ENCODE measurements around the gene UNC13C.

The UNC13C gene

DNA sequence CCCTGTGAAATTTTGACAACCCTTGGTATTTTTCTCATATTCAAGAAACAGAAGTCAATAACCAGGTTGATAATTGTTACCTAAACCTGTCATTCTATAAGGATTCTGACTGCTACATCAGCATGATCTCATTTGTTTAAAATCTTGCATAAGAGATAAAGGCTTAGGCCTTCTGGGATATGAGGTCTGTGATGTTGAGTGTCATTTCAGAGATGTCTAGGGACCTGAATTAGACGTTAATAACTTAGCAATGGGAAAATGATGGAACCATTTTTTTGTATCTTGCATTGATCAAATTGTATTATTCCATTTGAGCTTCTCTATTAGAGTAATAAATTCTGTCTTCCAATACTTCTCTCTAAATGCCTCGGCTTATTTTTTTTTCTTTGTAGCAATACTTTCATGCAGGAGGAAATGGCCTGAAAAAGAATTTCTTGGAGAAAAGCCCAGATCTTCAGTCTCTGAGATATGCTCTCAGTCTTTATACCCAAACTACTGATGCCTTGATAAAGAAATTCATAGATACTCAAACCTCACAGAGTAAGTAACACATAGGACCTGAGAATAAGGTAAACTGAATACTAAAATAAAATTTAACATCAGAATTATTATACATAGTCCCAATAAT, 589.3 kb downstream of the UNC13C start:
- no peak for DNase-seq (ENCODE audit: low read depth in 2 of 2)

DNA sequence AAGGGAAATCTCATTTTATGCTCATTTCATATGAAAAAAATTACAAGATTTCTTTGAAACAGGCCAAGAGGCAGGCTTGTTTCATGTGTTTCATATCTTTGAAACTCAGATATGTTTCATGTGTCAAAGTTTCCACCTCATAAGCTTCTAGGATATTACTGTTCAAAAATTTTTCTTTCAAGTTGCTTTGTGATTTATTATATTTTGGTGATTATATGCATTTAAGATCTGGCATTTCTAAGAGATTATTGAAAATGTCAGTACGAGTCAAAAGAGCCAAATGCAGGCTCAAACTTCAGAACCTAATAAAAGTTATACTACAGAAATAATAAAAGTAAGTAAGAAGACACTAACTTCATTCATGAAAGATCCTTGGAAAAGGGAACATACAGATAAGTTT, 590.1 kb downstream of the UNC13C start:
- no peak for DNase-seq (ENCODE audit: low read depth in 2 of 2)

DNA sequence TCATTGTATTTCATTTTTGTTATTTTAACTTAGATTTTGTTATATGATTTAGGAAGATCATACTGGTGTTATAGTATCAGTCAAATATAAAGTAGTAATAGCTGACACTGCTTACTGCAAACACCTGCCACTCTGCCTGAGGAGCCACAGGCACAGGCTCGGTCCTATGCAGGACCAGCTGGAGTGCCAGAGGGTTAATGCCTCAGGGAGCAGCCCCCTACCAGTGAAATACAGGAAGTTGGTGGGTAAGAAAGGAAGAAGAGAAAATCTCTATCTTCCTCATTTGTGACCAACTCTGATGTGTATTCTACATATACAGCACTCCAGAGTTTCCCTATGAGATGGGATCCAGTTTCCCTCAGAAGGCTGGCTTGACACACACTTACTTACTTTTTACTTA, 593.3 kb downstream of the UNC13C start:
- no peak for DNase-seq (ENCODE audit: low read depth in 2 of 2)

DNA sequence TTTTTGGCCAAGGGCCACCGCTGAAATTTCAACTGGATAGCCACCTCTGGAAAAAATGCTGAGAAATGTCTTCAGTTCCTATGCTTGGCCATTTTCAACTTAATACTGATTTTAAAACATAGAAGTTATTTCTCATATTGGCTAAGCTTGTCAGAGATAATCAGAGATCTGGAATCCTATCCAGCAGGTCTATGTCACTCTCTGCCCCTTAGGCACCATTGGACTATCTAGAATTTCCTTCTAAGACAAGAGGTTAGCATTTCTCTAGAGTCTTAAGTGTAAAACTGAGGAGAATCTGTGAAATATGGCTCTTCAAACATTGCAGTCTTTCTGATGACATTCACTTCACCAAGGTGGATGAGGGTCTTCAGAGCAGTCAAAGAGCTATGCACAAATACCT, 597.3 kb downstream of the UNC13C start:
- no peak for DNase-seq (ENCODE audit: low read depth in 2 of 2)

DNA sequence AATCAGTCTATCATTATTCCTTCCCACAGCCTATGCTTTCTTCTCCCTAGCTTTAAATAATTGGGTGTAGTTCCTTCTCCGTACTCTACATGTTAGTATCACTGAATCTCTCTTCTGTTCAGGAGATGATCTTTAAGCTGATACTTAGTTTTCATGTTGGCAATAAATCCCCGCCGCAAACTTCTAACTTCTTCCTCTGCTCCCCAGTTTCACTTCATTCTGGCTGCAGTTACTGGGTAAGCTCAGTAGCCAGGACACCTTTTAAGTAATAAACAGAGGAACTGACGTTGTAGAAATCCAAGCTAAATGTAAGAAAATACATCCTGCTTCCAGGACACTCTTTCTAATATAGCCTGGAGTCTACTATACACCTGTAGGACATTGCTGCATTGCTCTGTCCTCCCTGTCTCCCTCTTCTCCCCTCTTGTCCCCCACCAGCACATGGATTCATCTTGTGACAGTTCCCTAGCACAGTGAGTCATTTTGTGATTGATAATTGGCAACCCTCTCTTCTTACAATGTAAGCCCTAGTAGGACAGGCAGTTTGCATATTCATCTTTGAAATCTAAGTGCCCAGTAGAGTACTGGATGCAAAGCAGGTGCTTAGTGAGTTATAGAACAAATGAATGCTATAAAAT, 598.2 kb downstream of the UNC13C start:
- DNase-seq (ENCODE audit: low read depth in 2 of 2), result no peak

DNA sequence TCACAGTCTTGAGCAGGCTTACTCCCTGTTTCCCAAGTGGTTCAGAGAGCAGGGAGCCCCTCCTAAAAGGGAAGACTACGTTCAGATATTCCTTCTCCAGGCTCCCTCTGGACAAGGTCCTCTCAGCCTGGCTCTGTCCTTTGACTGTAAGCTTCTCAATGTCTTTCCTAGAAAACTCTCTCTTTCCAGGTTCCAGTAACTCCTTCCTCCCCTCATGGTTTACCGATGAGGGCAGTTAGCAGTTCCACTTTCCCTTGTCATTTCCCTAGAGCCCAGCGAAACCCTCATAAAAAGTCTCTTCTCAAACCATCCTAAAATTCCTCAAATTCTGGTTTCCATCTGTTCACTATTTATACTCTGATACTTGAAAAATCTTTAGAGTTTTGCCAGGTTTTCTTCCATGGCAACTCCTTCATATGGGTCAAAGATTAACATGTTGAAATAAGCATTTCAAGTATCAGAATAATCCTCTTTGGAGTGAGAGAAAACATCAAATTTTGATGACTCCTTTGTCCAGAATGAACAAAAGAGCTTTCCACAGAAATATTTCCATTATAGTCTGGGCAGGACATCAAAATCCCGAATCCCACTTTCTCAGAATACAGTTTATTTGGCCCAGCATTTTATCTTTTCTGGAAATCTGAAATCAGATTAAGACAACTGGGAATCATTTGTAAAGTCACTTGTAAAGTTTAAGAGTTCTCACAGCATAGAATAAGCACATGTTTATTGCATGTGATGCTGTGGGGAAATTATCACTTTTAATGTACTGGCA, 599.4 kb downstream of the UNC13C start:
- DNase-seq (ENCODE audit: low read depth in 2 of 2), result no peak

DNA sequence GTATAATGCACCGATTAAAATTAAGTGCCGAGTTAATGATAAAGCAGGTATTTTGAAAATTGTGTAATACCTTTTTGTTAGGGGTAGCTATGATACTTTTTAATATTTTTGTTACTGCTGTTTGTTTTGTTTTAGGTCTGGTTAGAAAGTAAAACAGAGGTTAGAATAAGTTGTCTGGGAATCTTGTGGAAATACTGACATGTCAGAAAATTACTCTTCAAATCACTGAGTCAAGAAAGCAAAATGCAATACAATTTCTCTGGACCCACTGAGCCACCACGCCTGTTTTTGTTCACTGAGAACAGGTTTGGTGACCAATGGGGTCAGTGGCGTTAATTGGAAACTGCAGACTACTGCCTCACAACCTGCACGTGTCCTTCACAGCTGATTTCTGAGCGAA, 601.6 kb downstream of the UNC13C start:
- DNase-seq (ENCODE audit: low read depth in 2 of 2), result no peak

DNA sequence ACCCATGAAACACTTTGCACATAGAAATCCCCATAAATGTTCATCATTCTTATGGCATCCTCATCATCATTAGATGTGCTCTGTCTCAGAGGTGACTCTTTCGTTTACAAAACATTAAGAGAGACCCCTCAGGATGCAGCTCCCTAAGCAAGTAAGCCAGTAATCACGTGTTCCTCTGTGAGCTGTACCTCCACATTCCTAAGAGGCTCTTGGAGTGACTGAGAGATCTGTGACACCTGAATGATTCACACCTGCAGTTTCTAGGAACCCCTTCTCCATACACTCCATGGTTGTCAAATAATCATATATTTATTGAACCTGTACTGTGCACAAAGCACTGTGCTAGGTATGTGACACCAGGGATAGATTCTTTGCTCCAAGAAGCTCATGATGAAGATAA, 602.4 kb downstream of the UNC13C start:
- no peak for DNase-seq (ENCODE audit: low read depth in 2 of 2)

DNA sequence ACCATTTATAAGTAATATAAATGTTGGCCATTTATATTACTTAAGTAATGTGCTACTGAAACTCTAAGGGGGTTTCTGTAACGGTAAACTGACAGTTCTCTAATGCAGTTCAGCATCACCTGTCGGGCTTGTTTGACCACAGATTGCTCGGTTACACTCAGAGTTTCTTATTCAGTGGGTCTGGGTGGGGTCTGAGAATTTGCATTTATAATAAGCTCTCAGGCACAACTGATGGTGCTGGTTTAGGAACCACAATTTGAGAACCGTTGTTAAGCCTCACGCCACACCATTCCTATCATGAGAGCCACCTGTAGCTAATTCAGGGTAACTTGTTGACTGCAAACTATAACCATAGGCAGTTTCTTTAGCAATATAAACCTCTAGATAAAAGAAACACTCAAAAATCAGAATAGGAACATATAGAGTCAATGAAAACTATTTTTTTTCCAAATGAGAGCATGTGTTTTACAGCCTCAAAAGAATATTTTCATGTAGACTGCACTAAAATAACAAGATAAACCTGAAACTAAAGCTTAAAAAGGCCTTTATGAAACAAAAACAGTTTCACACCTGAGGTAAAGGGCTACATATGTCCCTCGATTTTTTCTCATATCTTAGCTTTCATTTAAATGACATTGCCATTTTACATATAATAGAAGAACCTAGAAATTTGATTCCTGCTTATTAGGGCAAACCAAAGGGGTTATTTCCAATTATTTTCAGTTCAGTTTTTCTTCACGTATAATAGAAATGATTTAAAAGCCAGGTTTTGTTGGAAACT, 604.8 kb downstream of the UNC13C start:
- no peak for DNase-seq (ENCODE audit: low read depth in 2 of 2)

DNA sequence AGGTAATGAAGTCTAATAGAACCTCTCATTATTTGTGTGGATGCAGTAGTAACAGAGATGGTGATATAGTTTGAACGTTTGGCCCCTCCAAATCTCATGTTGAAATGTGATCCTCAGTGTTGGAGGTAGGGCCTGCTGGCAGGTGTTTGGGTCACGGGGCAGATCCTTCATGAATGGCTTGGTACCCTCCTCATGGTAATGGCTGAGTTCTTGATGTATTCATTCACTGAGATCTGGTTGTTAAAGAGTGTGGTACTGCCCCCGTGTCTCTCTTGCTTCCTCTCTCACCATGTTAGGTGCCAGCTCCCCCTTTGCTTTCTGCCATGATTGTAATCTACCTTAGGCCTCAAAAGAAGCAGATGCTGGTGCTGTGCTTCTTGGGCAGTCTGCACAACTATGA, 606.8 kb downstream of the UNC13C start:
- DNase-seq (ENCODE audit: low read depth in 2 of 2), result no peak

DNA sequence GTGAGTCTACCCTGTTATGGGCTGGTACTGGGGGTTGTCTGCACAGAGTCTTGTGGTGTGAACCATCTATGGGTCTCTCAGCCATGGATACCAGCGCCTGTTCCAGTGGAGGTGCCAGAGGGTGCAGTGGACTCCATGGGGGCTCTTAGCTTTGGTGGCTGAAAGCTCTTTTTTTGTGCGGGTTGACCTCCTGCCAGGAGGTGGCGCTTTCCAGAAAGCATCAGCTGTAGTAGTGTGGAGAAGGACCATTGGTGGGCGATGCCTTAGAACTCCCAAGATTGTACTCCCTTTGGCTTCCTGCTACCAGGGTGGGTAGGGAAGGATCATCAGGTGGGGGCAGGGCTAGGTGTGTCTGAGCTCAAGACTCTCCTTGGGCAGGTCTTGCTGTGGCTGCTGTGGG, 615.9 kb downstream of the UNC13C start:
- no peak for DNase-seq (ENCODE audit: low read depth in 2 of 2)

DNA sequence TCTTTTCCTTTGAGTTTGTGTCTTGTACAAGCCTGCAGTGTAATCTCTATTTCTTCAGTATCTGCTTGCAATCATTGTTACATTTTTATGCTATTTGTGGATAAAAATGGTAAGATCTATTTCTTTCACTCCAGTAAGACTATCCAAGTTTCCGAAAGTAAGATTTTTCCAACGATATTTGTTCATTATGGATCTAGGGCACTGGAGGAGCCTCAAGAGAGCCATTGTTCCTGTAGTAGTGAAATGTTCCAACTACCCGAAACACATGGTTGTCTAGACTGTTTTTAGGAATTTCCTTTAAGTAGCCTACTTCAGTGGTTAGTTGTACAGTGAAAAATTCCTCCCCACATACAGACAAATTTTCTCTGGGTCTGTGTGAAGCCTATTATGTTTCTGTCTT, 621.1 kb downstream of the UNC13C start:
- no peak for DNase-seq (ENCODE audit: low read depth in 2 of 2)

DNA sequence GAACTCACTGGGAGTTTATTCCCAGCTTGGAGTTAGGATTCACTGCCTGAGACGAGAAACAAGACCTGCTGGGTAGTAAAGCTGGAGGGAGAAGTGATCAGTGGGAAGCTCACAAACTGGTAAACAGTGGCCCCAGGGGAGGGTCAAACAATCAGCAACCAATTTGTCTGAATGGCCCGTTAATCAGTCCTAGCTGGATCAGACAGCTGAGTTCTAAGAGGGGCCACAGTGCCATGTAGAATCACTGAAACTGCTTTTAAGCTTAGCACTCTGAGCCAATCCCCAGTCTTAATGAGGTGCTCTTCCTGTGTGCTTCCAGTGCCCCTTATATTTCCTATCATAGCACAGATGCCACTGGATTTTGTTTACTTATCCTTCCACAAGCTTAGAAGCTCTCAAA, 626.8 kb downstream of the UNC13C start:
- no peak for DNase-seq (ENCODE audit: low read depth in 2 of 2)

DNA sequence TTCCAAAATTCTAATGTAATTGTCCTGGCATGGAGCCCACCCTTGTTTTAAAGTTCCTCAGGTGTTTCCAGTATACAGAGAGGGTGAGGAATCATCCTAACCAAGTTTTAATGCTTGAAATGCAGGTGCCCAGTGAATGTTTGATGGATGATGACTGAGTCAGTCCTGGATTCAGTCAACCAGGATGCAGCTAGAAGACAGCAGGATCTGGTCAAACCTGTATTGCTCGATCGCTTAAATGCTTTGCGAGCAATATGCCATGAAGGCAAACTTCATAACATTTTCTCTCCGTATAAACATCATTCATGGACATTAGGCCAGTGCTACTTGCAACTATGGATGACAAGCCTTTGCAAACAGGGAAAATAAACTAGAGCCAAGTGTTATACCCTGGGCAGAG, 627.3 kb downstream of the UNC13C start:
- DNase-seq (ENCODE audit: low read depth in 2 of 2), result no peak

DNA sequence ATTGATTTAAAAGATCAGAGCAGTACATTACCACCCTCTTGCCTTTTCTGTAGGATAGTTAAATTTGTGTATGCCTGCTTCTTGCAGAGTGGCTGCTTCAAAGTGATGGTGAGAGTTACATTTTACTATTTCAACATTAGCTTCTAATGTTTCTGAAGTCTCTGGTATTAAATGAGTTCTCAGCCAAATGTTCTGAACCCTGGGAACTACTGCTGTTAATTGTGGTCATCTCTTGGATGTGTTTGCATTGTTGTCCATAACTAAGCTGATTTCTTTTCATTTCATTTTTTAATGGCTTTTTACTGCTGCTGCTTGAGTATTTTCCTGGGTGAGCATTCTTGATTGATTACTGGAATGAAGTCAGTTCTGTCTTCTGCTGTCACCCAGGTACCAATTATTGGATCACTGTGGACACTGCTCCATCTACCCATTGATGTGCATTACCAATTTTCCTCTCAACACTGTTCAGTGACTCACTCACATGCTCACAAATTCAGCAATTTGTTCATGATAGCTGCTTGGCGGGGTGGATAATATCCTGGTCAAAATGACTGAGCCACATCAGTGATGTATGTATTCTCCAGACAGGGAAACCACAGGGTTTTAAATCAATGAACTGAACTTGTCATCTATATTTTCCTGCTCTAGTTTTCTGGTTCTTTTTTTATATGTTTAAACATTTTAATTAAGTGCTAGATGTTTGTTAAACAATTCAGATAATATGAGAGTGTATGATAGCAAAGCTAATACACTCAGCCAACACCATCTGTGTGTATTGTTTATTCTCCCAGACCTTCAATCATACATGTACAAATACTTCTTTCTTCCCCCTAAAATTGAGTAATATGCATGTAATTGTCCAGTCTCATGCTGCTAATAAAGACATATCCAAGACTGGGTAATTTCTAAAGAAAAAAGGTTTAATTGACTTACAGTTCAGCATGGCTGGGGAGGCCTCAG, 630.9 kb downstream of the UNC13C start:
- no peak for DNase-seq (ENCODE audit: low read depth in 2 of 2)

DNA sequence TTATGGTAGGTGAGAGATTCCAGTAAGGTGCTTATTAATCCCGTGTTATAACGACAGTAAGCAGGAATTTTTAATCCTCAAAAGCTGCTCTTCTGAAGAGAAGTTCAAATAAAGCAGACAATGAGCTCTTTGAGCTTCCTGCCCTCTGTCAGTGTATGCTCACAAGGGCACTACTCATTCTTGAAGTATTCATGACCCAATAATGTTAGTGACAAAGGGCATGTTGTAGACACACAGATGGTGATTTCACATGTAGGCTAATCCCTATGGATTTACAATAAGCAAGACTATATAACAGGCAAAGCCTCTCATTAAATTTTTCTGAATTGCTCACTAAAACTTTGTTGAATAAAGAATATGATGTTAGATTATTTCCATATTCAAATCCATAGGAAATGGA, 639.9 kb downstream of the UNC13C start:
- no peak for DNase-seq (ENCODE audit: low read depth in 2 of 2)

DNA sequence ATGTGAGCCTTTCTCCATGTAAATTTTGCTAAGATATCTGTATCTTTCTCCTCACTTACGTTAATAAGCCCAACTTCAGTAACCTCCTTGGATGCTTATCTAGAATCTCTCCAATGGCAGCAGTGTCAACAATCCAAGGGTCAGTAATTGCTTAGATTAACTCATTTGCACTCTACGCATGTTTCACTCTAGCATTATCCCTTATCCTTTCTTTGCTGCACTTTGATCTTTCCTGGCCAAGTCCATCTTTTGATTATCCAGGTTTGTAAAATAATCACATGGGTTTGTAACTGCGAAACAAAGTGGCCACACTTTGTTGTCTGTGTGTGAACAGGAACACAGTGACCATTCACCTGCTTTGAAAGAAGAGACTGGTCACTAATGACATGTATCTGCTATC, 640.9 kb downstream of the UNC13C start:
- DNase-seq (ENCODE audit: low read depth in 2 of 2), result no peak

DNA sequence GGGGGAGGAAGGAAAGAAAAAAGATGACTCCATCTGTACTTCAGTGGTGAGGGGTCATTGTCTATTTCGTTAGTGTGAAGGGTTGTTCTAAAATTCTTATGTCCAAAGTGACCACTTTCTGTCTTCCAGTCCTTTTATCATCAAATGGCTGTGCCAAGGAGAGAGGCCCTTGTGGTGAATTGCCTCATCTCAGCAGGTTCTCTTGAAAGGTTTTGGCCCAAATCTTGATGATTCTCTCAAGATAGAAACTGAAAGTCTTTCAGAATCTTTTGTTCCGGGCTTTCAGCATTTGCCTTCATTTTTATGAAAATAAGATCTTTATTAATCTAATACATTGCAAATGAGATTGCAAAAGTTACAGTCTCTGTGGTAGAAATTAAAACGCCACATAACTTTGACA, 642.7 kb downstream of the UNC13C start:
- no peak for DNase-seq (ENCODE audit: low read depth in 2 of 2)

DNA sequence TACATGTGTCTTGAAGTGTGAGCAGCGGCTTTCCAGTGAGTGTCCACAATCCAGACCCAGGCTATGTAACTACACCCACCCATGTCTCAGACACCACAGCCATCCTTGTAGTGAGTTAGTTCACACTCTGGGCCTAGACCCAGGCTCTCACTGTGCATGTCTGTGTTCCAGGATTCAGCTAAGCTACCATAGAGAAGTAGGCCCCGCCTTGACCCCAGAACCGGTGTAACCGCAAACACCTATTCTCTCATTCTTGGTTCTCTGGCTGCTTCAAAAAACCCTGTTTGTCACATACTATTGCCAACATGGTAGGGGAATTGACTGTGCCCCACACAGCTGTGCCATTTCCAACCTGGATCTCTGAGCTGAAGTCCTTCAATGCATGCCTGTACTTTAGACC, 657.9 kb downstream of the UNC13C start:
- DNase-seq (ENCODE audit: low read depth in 2 of 2), result no peak

DNA sequence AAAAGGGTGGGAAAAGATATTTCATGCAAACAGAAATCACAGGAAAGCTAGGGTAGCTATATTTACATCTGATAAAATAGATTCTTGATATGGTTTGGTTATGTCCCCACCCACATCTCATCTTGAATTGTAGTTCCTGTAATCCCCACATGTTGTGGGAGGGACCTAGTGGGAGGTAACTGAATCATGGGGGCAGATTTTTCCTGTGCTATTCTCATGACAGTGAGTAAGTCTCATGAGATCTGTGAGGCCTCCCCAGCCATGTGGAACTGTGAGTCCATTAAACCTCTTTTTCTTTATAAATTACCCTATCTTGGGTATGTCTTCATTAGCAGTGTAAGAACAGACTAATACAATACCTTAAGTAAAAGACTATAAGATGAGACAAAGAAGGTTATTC, 660.4 kb downstream of the UNC13C start:
- DNase-seq (ENCODE audit: low read depth in 2 of 2), result no peak

DNA sequence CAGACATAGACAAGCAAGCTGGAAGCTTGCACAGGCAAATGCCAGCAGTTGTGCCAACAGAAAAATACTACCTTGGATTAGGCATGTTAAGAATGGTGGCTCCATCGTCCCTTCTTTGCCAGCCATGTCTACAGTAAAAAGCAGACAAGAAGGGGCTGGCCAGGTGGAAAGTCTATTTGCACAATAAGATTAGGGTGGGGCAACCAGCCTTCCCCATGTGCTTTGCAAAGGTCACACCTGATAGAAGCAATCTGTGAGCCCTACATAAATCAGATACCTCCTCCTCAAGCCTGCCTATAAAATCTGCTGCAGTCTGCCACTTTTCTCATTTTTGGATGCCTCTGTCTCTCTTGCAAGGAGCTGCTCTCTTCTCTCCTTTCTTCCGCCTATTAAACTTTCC, 662.6 kb downstream of the UNC13C start:
- DNase-seq (ENCODE audit: low read depth in 2 of 2), result no peak
